Pancreas (tissue), 10 donors: ENCODE data around the gene ACSL3. TPM values are rescaled to one million over a fixed set of nuclear protein-coding genes. Genes with fewer than 3 reads are reported as not detected.
A peak's percentile ranks its signal among the peaks of the same experiment; 100 is the strongest.

Experiments used
- ATAC-seq, 4 donors: fragments of 200-7000 bp; cut with Tn5 transposase; one replicate each; pipeline versions ENCODE4 v1.8.0 to v1.9.1; 2020; ENCODE audit warnings: mild to moderate bottlenecking in 4 of 4, moderate library complexity in 4 of 4
- DNase-seq, 6 donors: peaks; one replicate each; pipeline ENCODE4 v3.0.0-alpha.2; 2020
- FAIRE-seq: peaks from 2 replicates; lab custom pipeline; 2012; peaks lifted over from hg19 to GRCh38; lab: Jason Lieb, UNC
- H3K27ac ChIP-seq, 4 donors: fragments of 200-600 bp; sonication (generic); 1 replicate in 3 of 4; 2 replicates in 1 of 4; pipeline versions ENCODE4 v1.5.0 to v1.8.0; 2020
- H3K27me3 ChIP-seq, 4 donors: fragments of 200-600 bp; one replicate each; pipeline ENCODE4 v1.8.0; 2021
- H3K36me3 ChIP-seq, 3 donors: fragments of 200-600 bp; sonication (generic) in 1 of 3; one replicate each; pipeline versions ENCODE4 v1.5.0 to v1.8.0; 2020 to 2021
- H3K4me1 ChIP-seq, 3 donors: fragments of 200-600 bp; one replicate each; pipeline ENCODE4 v1.8.0; 2021
- H3K4me3 ChIP-seq, 4 donors: fragments of 200-600 bp; sonication (generic) in 2 of 4; one replicate each; pipeline versions ENCODE4 v1.5.0 to v1.8.0; 2020 to 2021
- H3K9me3 ChIP-seq, 4 donors: fragments of 200-600 bp; one replicate each; pipeline ENCODE4 v1.8.0; 2021
- WGBS, 2 donors: extraction: QIAGEN DNeasy Blood & Tissue Kit; methylation state at CpG; one replicate each; pipeline ENCODE4 v1.1.7; 2013; 5-methylcytosine and 5-hydroxymethylcytosine counted together
- intact Hi-C, 3 donors: fragments of 100-400 bp; cut with DNase I; formaldehyde crosslinking; loops; one replicate each; pipeline versions ENCODE4 v1.11.1 to v1.14.2; 2022
- polyA plus RNA-seq, 2 donors: library from polyadenylated mRNA; stranded (reverse); fragments of 200-250 nt; gene quantifications; one replicate each; pipeline ENCODE4 v1.2.3, GENCODE V29; 2013
- total RNA-seq, 6 donors: library from RNA; stranded (reverse); fragmentation: NEBNext Ultra II Directional in 4 of 6; extraction: Animal tissue kit (Norgen Biotek cat#: 25700) in 4 of 6; gene quantifications; one replicate each; pipeline versions ENCODE4 v1.2.1 to v1.2.4, GENCODE V29; 2021 to 2023
- TF ChIP-seq, protein P1 (sequence below), 4 donors: fragments of 200-600 bp; sonication (generic) in 3 of 4; IDR thresholded peaks; one replicate each; pipeline versions ENCODE4 v1.5.0 to v1.8.0; 2021; ENCODE audit warnings: antibody characterized with exemption in 4 of 4
- donor health status: healthy with polysubstance abuse.
- donor health status: DM: no; HTN: no; CAD: no; lungs with moderate emphysema.
- donor health status: DM: no; HTN: no; CAD: no.
- donor health status: control.
- donor health status: control.
- donor health status: Bipolar disorder and iron deficiency.
- donor health status: DM: yes; HTN: yes; CAD: no.
- donor health status: DM: no; HTN: no; CAD: no.
- donor health status: DM: no; HTN: no; CAD: no.
- donor health status: DM: yes; HTN: yes; CAD: no.

The ACSL3 gene
- total and polyA plus RNA-seq, 8 donors = 4.7 to 32.0 (median 15.9) TPM

DNA sequence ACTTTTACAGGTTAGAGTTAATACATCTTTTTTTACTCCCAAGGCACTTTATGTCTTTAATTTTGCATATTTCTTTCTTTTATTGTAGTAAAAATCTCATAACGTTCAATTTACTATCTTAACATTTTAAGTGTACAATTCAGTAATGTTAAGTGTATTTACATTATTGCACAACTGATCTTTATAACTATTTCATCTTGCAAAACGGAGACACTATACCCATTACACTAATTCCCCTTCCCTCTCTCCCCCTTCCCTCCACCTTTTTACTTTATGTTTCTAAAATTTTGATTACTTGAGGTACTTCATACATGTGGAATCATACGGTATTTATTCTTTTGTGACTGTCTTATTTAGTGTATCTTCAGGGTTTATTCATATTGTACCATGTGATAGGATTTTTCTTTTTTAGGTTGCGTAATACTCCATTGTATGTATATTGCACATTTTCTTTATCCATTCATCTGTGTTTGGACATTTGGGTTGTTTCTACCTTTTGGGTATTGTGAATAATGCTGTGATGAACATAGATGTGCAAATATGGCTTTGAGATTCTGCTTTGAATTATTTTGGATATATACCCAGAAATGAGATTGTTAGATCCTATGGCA lies 75.0 kb downstream of the ACSL3 start:
- ATAC-seq (no peak), DNase-seq (no peak), FAIRE-seq (no peak)
- Histone ChIP-seq H3K4me3 (no peak overlapping the region), H3K36me3 (peaks cover 4 to 22% (median 8%) of the 10 kb centered on the region in 3 donors), H3K4me1 (no peaks in the 10 kb centered on the region), H3K27me3 (no peaks in the 10 kb centered on the region), H3K9me3 (no peaks in the 10 kb centered on the region), H3K27ac (no peak overlapping the region)
- intact Hi-C loops = no loop called here
- 89 to 91% methylated on average over 4 of the region's 4 CpGs for WGBS, 2 donors
- TF ChIP-seq, protein P1, sequence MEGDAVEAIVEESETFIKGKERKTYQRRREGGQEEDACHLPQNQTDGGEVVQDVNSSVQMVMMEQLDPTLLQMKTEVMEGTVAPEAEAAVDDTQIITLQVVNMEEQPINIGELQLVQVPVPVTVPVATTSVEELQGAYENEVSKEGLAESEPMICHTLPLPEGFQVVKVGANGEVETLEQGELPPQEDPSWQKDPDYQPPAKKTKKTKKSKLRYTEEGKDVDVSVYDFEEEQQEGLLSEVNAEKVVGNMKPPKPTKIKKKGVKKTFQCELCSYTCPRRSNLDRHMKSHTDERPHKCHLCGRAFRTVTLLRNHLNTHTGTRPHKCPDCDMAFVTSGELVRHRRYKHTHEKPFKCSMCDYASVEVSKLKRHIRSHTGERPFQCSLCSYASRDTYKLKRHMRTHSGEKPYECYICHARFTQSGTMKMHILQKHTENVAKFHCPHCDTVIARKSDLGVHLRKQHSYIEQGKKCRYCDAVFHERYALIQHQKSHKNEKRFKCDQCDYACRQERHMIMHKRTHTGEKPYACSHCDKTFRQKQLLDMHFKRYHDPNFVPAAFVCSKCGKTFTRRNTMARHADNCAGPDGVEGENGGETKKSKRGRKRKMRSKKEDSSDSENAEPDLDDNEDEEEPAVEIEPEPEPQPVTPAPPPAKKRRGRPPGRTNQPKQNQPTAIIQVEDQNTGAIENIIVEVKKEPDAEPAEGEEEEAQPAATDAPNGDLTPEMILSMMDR (IDR thresholded peaks at IDR 0.05) = no peak

DNA sequence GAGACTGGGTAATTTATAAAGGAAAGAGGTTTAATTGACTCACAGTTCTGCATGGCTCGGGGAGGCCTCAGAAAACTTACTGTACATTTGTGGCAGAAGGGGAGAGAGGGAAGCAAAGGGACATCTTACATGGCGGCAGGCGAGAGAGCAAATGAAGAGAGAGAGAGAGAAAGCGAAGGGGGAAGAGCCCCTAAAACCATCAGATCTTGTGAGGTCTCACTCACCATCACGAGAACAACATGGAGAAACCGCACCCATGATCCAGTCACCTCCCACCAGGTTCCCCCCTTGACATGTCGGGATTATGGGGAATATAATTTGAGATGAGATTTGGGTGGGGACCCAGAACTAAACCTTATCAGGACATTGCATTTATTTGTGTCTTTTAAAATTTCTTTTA lies 75.9 kb downstream of the ACSL3 start:
- ATAC-seq (no peak), DNase-seq (no peak), FAIRE-seq (no peak)
- TF ChIP-seq, protein P1 (IDR thresholded peaks at IDR 0.05) = no peak
- Histone ChIP-seq H3K27ac (no peak overlapping the region), H3K4me1 (no peaks in the 10 kb centered on the region), H3K27me3 (no peaks in the 10 kb centered on the region), H3K4me3 (no peak overlapping the region), H3K36me3 (peaks cover 0 to 17% (median 4%) of the 10 kb centered on the region in 3 donors), H3K9me3 (no peaks in the 10 kb centered on the region)
- 98 to 99% methylated on average over 7 of the region's 7 CpGs for WGBS, 2 donors
- intact Hi-C loops = no loop called here

DNA sequence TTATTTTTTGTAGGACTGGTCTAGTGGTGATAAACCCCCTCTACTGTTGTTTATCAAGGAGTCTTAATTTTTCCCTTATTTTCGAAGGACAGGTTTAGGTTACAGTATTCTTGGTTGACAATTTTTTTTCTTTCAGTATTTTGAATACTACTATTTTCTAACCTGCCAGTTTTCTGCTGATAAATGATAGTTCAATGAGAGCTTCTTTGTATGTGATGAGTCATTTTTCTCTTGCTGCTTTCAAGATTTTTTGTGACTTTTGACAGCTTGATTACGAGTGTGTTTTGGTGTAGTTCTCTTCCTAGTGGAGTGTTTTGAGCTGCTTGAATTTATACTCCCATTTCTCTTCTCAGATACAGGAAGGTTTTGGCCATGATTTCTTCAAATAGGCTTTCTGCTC lies 77.5 kb downstream of the ACSL3 start:
- 98% methylated on average over 2 of the region's 2 CpGs for WGBS, 2 donors
- Histone ChIP-seq H3K27ac (no peak overlapping the region), H3K36me3 (peaks cover 0 to 8% (median 0%) of the 10 kb centered on the region in 3 donors), H3K4me1 (no peaks in the 10 kb centered on the region), H3K4me3 (no peak overlapping the region), H3K27me3 (no peaks in the 10 kb centered on the region), H3K9me3 (no peaks in the 10 kb centered on the region)
- DNase-seq (no peak), ATAC-seq (no peak), FAIRE-seq (no peak)
- intact Hi-C loops = no loop called here
- TF ChIP-seq, protein P1 (IDR thresholded peaks at IDR 0.05) = no peak

DNA sequence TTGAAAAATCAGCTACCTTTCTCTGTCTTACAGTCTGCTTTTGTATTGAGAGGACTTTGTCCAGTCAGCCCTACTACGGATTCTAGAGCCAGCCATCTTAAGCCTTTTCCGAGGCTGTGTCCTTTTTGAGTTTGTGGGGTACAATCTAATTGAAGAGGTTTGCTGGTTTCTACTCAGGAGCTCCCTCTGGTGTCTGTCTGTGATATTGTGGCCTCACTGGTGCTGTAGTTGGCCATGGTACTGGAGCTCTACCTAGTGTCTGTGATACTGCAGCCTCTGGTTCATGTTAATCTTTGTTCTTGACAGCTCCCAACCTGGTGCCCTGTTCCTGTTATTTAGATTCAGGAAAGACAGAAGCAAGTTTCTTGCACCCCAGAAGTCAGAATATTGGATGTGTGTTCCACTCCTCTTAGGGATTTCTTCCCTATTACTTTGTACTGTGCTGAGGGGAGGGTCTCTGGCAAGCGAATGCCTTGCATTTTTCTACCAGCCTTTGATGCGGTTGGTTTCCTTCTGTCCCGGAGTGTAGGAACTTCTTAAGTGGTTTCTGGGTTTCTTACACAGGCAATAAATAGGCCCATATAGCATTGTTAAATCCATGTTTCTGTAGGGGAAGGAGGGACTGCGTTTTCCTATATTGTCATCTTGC lies 78.5 kb downstream of the ACSL3 start:
- no peaks in the 10 kb centered on the region for H3K4me1 ChIP-seq
- 86 to 89% methylated on average over 6 of the region's 6 CpGs for WGBS, 2 donors
- TF ChIP-seq, protein P1 (IDR thresholded peaks at IDR 0.05) = peak in 3 of 4 donors; percentile 26 to 40 (median 31)
- ATAC-seq (peak in 3 of 4 donors; percentile 76 to 94 (median 81)), DNase-seq (peak in 2 of 6 donors; percentile 36 to 56), FAIRE-seq (no peak)
- no peaks in the 10 kb centered on the region for H3K27me3 ChIP-seq
- H3K4me3 ChIP-seq = no peak overlapping the region
- no peaks in the 10 kb centered on the region for H3K9me3 ChIP-seq
- intact Hi-C loops = no loop called here
- H3K27ac ChIP-seq = no peak overlapping the region
- H3K36me3 ChIP-seq = peaks cover 0 to 5% (median 0%) of the 10 kb centered on the region in 3 donors

DNA sequence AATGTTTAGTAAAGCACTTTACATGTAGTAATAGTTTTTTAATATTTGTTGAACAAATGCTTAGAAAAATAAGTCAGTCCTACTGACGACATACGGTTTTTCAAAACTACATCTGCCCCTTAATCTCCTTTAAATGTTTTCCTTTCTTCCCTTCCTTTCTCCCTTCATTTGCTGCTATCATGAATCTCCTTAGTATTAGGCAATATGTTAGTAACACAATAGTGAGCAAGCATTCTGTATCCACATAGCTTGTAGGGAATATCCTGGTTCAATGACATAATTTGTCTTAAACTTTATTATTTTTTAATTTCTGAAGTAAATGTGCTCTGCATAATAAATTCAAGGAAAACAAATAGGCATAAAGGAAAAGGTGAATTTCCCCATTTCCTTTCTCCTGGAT lies 79.1 kb downstream of the ACSL3 start:
- no peak for DNase-seq
- H3K27ac ChIP-seq = no peak overlapping the region
- no peaks in the 10 kb centered on the region for H3K27me3 ChIP-seq
- WGBS, 2 donors = 88 to 97% methylated on average over 2 of the region's 2 CpGs
- no peak for FAIRE-seq
- intact Hi-C loops = no loop called here
- H3K4me1 ChIP-seq = no peaks in the 10 kb centered on the region
- ATAC-seq = no peak
- H3K9me3 ChIP-seq = no peaks in the 10 kb centered on the region
- H3K4me3 ChIP-seq = no peak overlapping the region
- peaks cover 0 to 5% (median 0%) of the 10 kb centered on the region in 3 donors for H3K36me3 ChIP-seq
- TF ChIP-seq, protein P1 (IDR thresholded peaks at IDR 0.05) = no peak
